ENCODE results near the gene TLR4. TPM values are rescaled to one million over a fixed set of nuclear protein-coding genes. Genes with fewer than 3 reads are reported as not detected.
A peak's percentile ranks its signal among the peaks of the same experiment; 100 is the strongest.

TLR4 gene
- total RNA-seq, 1 donor = 46.7 TPM

DNA sequence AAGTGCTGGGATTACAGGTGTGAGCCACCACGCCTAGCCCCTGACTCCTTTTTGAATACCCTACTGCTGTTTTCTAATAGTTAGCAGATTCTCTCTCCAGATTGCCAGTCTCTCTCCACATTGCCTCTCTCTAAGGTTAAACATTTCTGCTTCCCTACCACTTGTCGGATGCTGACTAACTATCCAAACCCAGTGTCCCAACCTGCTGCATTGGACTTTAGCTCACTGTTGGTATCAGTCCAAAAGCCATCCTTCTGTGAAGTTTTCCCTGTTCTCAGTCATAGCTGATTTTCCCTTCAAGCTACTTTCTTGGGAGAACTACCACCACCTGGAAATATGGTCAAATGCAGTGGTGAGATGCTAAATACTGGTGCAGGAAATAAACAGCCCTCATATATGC, 48.7 kb downstream of the TLR4 start:
- DNase-seq (ENCODE audit: insufficient read length, low spot score, missing footprints) = no peak
- no peak overlapping the region for H3K4me3 ChIP-seq (ENCODE audit: insufficient read depth, low read length)

DNA sequence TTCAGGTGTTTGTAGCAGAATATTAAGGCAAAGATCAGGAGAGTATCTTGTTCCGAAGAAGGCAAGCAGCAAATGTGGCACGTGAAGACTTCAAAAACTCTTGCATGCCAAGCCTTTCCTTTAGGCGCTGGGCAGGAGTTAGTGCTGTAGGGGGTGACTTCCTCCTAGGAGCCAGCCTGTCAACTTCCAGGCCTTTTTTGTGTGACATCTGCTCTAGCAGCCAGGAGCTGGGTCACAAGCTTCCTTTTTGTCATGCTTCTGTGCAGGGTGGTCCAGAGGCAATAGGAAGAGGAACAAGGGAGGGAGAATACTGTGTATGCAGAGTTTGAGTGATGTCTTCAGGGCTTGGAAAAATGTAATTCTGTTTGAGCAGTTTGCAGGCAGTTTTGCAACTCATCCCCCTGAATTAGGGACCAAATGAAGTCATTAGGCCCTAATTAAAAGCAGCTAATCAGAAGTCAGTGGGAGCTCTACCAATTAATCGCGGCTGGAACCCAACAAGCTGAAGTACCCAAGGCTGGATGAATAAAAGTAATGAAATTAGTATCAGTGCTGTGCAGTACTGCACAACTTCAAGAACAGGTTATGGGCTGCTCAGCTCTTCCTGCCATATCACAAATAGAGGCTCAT, 53.5 kb downstream of the TLR4 start:
- DNase-seq (ENCODE audit: insufficient read length, low spot score, missing footprints) = no peak
- H3K27ac ChIP-seq (ENCODE audit: low read depth, low read length) = no peak overlapping the region
- H3K4me3 ChIP-seq (ENCODE audit: insufficient read depth, low read length) = no peak overlapping the region
- H4K20me1 ChIP-seq (ENCODE audit: insufficient read depth, low read length) = no peaks in the 10 kb centered on the region
- no peak overlapping the region for H2AFZ ChIP-seq (ENCODE audit: low read length)
- no peak overlapping the region for H3K4me2 ChIP-seq (ENCODE audit: insufficient read depth, low read length)
- TF ChIP-seq, protein P1, sequence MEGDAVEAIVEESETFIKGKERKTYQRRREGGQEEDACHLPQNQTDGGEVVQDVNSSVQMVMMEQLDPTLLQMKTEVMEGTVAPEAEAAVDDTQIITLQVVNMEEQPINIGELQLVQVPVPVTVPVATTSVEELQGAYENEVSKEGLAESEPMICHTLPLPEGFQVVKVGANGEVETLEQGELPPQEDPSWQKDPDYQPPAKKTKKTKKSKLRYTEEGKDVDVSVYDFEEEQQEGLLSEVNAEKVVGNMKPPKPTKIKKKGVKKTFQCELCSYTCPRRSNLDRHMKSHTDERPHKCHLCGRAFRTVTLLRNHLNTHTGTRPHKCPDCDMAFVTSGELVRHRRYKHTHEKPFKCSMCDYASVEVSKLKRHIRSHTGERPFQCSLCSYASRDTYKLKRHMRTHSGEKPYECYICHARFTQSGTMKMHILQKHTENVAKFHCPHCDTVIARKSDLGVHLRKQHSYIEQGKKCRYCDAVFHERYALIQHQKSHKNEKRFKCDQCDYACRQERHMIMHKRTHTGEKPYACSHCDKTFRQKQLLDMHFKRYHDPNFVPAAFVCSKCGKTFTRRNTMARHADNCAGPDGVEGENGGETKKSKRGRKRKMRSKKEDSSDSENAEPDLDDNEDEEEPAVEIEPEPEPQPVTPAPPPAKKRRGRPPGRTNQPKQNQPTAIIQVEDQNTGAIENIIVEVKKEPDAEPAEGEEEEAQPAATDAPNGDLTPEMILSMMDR (IDR thresholded peaks at IDR 0.05; ENCODE audit: extremely low read depth, low read depth, low read length) = no peak
- no peaks in the 10 kb centered on the region for H3K79me2 ChIP-seq (ENCODE audit: insufficient read depth, low read length)
- no peaks in the 10 kb centered on the region for H3K36me3 ChIP-seq (ENCODE audit: insufficient read depth, low read length)
- no peaks in the 10 kb centered on the region for H3K27me3 ChIP-seq (ENCODE audit: insufficient read depth, low read length)
- H3K4me1 ChIP-seq (ENCODE audit: insufficient read depth, low read length) = peaks cover 2% of the 10 kb centered on the region
- no peaks in the 10 kb centered on the region for H3K9me3 ChIP-seq (ENCODE audit: low read depth, low read length)

More for the DNA sequence above, 48.7 kb downstream of the TLR4 start:
- H3K27ac ChIP-seq (ENCODE audit: low read depth, low read length) = no peak overlapping the region
- H2AFZ ChIP-seq (ENCODE audit: low read length) = no peak overlapping the region
- TF ChIP-seq, protein P1 (IDR thresholded peaks at IDR 0.05; ENCODE audit: extremely low read depth, low read depth, low read length) = no peak
- no peaks in the 10 kb centered on the region for H3K36me3 ChIP-seq (ENCODE audit: insufficient read depth, low read length)
- H3K27me3 ChIP-seq (ENCODE audit: insufficient read depth, low read length) = no peaks in the 10 kb centered on the region
- no peaks in the 10 kb centered on the region for H4K20me1 ChIP-seq (ENCODE audit: insufficient read depth, low read length)
- H3K4me2 ChIP-seq (ENCODE audit: insufficient read depth, low read length) = no peak overlapping the region
- H3K4me1 ChIP-seq (ENCODE audit: insufficient read depth, low read length) = no peaks in the 10 kb centered on the region
- no peaks in the 10 kb centered on the region for H3K9me3 ChIP-seq (ENCODE audit: low read depth, low read length)
- no peaks in the 10 kb centered on the region for H3K79me2 ChIP-seq (ENCODE audit: insufficient read depth, low read length)

DNA sequence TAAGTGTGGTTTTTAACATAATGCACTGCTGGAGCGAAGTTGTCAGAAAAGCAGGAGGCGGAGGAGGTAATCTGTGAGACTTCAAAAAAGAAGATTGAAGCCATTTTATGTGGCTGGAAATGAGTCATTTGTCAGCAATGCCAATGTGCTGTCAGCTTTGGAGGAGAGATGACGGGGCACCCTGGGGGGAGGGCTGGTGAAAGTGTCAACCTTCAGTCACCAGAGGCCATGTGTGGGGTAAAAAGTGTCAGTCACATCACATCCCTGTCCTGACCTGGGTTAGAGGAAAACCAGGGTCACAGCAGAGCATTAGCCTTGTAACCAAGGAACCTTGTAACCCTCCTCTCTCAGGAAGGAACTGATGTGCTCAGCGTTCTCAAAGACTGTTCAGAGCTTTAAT, 59.1 kb downstream of the TLR4 start:
- no peaks in the 10 kb centered on the region for H3K27me3 ChIP-seq (ENCODE audit: insufficient read depth, low read length)
- TF ChIP-seq, protein P1 (IDR thresholded peaks at IDR 0.05; ENCODE audit: extremely low read depth, low read depth, low read length) = no peak
- H4K20me1 ChIP-seq (ENCODE audit: insufficient read depth, low read length) = no peaks in the 10 kb centered on the region
- H2AFZ ChIP-seq (ENCODE audit: low read length) = peak overlapping the region; percentile 85
- peak overlapping the region; percentile 63 for H3K4me2 ChIP-seq (ENCODE audit: insufficient read depth, low read length)
- H3K27ac ChIP-seq (ENCODE audit: low read depth, low read length) = peak overlapping the region; percentile 42
- H3K9me3 ChIP-seq (ENCODE audit: low read depth, low read length) = no peaks in the 10 kb centered on the region
- H3K36me3 ChIP-seq (ENCODE audit: insufficient read depth, low read length) = no peaks in the 10 kb centered on the region
- no peak for DNase-seq (ENCODE audit: insufficient read length, low spot score, missing footprints)
- peaks cover 15% of the 10 kb centered on the region for H3K4me1 ChIP-seq (ENCODE audit: insufficient read depth, low read length)
- no peak overlapping the region for H3K4me3 ChIP-seq (ENCODE audit: insufficient read depth, low read length)
- H3K79me2 ChIP-seq (ENCODE audit: insufficient read depth, low read length) = no peaks in the 10 kb centered on the region

DNA sequence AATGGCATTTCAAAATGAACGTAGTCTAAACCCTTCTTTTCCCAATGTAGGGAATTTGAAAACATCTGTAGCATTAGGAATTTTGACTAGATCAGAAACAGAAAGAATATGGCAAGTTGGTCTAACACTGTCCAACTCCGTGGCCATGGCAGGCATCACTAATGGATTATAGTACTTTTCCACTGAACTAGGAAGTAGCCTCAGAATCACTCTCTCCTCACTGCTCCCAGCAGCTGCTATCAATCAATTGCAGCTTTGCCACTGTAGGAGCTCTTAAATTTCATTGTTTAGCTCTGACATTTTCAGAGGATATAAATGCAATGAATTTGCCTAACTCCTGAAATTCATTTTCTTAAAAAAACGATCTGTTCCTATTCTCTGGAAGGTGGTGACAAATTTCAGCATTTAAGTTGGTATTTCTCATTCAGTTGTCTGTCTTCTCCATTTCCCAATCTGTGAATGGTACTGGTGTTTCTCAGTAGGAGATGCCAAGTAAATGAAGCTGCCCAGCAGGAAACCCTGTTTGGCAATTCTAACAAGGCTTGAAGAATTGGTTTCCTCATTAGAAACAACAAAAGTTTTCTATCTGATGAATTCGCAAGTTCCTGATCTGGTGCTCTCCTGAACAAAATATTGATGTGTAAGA, 64.7 kb downstream of the TLR4 start:
- no peaks in the 10 kb centered on the region for H4K20me1 ChIP-seq (ENCODE audit: insufficient read depth, low read length)
- no peaks in the 10 kb centered on the region for H3K27me3 ChIP-seq (ENCODE audit: insufficient read depth, low read length)
- TF ChIP-seq, protein P1 (IDR thresholded peaks at IDR 0.05; ENCODE audit: extremely low read depth, low read depth, low read length) = no peak
- no peak overlapping the region for H3K4me2 ChIP-seq (ENCODE audit: insufficient read depth, low read length)
- H3K9me3 ChIP-seq (ENCODE audit: low read depth, low read length) = no peaks in the 10 kb centered on the region
- H2AFZ ChIP-seq (ENCODE audit: low read length) = no peak overlapping the region
- no peak overlapping the region for H3K4me3 ChIP-seq (ENCODE audit: insufficient read depth, low read length)
- H3K36me3 ChIP-seq (ENCODE audit: insufficient read depth, low read length) = no peaks in the 10 kb centered on the region
- no peaks in the 10 kb centered on the region for H3K79me2 ChIP-seq (ENCODE audit: insufficient read depth, low read length)
- peaks cover 8% of the 10 kb centered on the region for H3K4me1 ChIP-seq (ENCODE audit: insufficient read depth, low read length)
- no peak for DNase-seq (ENCODE audit: insufficient read length, low spot score, missing footprints)
- no peak overlapping the region for H3K27ac ChIP-seq (ENCODE audit: low read depth, low read length)

Measured in osteoblast (primary cell).